K562 (cell line): ENCODE results near the gene LTBR. TPM values are rescaled to one million over a fixed set of nuclear protein-coding genes. Genes with fewer than 3 reads are reported as not detected.

ENCODE experiments used
- ASH1L ChIP-seq: fragments of 450-650 bp; IDR thresholded peaks from 2 replicates; pipeline ENCODE4 v1.6.1; 2018; ENCODE audit warnings: borderline replicate concordance, mild to moderate bottlenecking, low read depth; ENCODE audit not compliant: partially characterized antibody
- C11orf30 ChIP-seq: fragments of 450-650 bp; IDR thresholded peaks from 2 replicates; pipeline ENCODE4 v1.6.1; 2016; ENCODE audit warnings: low read depth, mild to moderate bottlenecking
- CEBPG ChIP-seq, 3 experiments: fragments of 200-800 bp in 1 of 3; sonication (Bioruptor generic) in 1 of 3; sonication (generic) in 1 of 3; formaldehyde crosslinking in 1 of 3; IDR thresholded peaks in 2 of 3; conservative IDR thresholded peaks in 1 of 3; 2 replicates each; pipeline versions ENCODE4 v1.6.1 to v1.8.0; 2016 to 2022; ENCODE audit warnings: missing compliant biosample characterization in 2 of 3, missing genetic modification characterization in 2 of 3, mild to moderate bottlenecking in 1 of 3, missing genetic modification reagents in 1 of 3
- HDAC2 ChIP-seq: fragments of 450-650 bp; IDR thresholded peaks from 2 replicates; pipeline ENCODE4 v1.6.1; 2016; ENCODE audit warnings: mild to moderate bottlenecking
- MAFK ChIP-seq: IDR thresholded peaks from 2 replicates; pipeline ENCODE4 v1.6.1; 2011; ENCODE audit warnings: low read length, improper control_type of control experiment
- MYC ChIP-seq, 2 experiments: fragments of 250-450 bp in 1 of 2; sonication (Bioruptor Pico) in 1 of 2; IDR thresholded peaks; 2 replicates each; pipeline versions ENCODE4 v1.5.1 to v1.6.1; 2012 to 2021; ENCODE audit warnings: low read depth in 2 of 2, borderline replicate concordance in 1 of 2, improper control_type of control experiment in 1 of 2, low read length in 1 of 2, mild to moderate bottlenecking in 1 of 2, moderate library complexity in 1 of 2
- NCOR1 ChIP-seq: fragments of 450-650 bp; IDR thresholded peaks from 2 replicates; pipeline ENCODE4 v1.6.1; 2016; ENCODE audit warnings: mild to moderate bottlenecking, moderate library complexity
- NRF1 ChIP-seq, 2 experiments: fragments of 450-650 bp; IDR thresholded peaks in 1 of 2; conservative IDR thresholded peaks in 1 of 2; 2 replicates each; pipeline ENCODE4 v1.6.1; 2014; ENCODE audit warnings: mild to moderate bottlenecking in 2 of 2
- RNF2 ChIP-seq: sonication (generic); IDR thresholded peaks from 2 replicates; pipeline ENCODE4 v1.6.1; 2016
- SIRT6 ChIP-seq: IDR thresholded peaks from one replicate; pipeline ENCODE4 v1.6.1; 2012; ENCODE audit warnings: low read depth, mild to moderate bottlenecking, control low read depth, inconsistent platforms, low read length, moderate library complexity
- SIX5 ChIP-seq, 2 experiments: IDR thresholded peaks; 2 replicates each; pipeline ENCODE4 v1.6.1; 2011; ENCODE audit warnings: low read length in 2 of 2, borderline replicate concordance in 1 of 2, low read depth in 1 of 2, mild to moderate bottlenecking in 1 of 2, moderate library complexity in 1 of 2; ENCODE audit not compliant: insufficient read depth in 1 of 2
- SP2 ChIP-seq: IDR thresholded peaks from 2 replicates; pipeline ENCODE4 v1.6.1; 2011; ENCODE audit warnings: mild to moderate bottlenecking, low read depth, low read length, moderate library complexity; ENCODE audit not compliant: poor library complexity, severe bottlenecking; ENCODE audit errors: extremely low read depth
- U2AF2 ChIP-seq: fragments of 200-400 bp; formaldehyde crosslinking; optimal IDR thresholded peaks from 2 replicates; pipeline ENCODE3; 2017; ENCODE audit warnings: low read depth, mild to moderate bottlenecking, low read length
- ZBTB1 ChIP-seq: sonication (generic); formaldehyde crosslinking; IDR thresholded peaks from 2 replicates; pipeline ENCODE4 v1.8.1; 2023; ENCODE audit warnings: missing genetic modification reagents, low read depth, mild to moderate bottlenecking, borderline replicate concordance
- ZNF507 ChIP-seq: conservative IDR thresholded peaks from 2 replicates; pipeline ENCODE4 v1.6.1; 2017; ENCODE audit warnings: missing genetic modification characterization, missing compliant biosample characterization
- ZNF830 ChIP-seq: fragments of 250-450 bp; sonication (Bioruptor Pico); IDR thresholded peaks from 2 replicates; pipeline ENCODE4 v1.5.0; 2021; ENCODE audit warnings: mild to moderate bottlenecking
- polyA plus RNA-seq, 8 experiments: library from polyadenylated mRNA; depleted of rRNA in 4 of 8; stranded (reverse) in 5 of 8; unstranded in 3 of 8; fragments of >200 nt; fragmentation: Nextera tagmentation in 2 of 8; fragmentation: Illumina TruSeq in 1 of 8; extraction: Ambion mirVana in 2 of 8; extraction: Trizol in 1 of 8; gene quantifications; 2 replicates each; pipeline versions ENCODE4 v1.2.1 to v1.2.3, GENCODE V29; 2011 to 2014; ENCODE audit warnings: inconsistent platforms in 1 of 8, missing spikeins in 1 of 8
- total RNA-seq, 7 experiments: library from RNA; depleted of rRNA in 6 of 7; stranded (reverse); fragments of >200 nt in 6 of 7; fragmentation: Illumina TruSeq in 2 of 7; extraction: Trizol in 2 of 7; gene quantifications; 2 replicates each; pipeline versions ENCODE4 v1.2.1 to v1.2.3, GENCODE V29; 2011 to 2021; ENCODE audit warnings: low replicate concordance in 1 of 7
- TF ChIP-seq, protein P1 (sequence below): sonication (generic); formaldehyde crosslinking; IDR thresholded peaks from 2 replicates; pipeline ENCODE4 v1.8.1; 2023; ENCODE audit warnings: mild to moderate bottlenecking, missing genetic modification reagents
- TF ChIP-seq, protein P2 (sequence below): fragments of 450-650 bp; IDR thresholded peaks from 2 replicates; pipeline ENCODE4 v1.6.1; 2016; ENCODE audit warnings: missing biosample characterization, missing genetic modification characterization
- TF ChIP-seq, protein P3 (sequence below), 2 experiments: fragments of 200-800 bp in 1 of 2; sonication (Bioruptor generic) in 1 of 2; sonication (generic) in 1 of 2; formaldehyde crosslinking in 1 of 2; IDR thresholded peaks in 1 of 2; conservative IDR thresholded peaks in 1 of 2; 2 replicates each; pipeline versions ENCODE4 v1.5.0 to v1.6.1; 2016 to 2020; ENCODE audit warnings: missing compliant biosample characterization in 1 of 2, missing genetic modification characterization in 1 of 2, missing genetic modification reagents in 1 of 2
- TF ChIP-seq, protein P4 (sequence below): conservative IDR thresholded peaks from 2 replicates; pipeline ENCODE4 v1.6.1; 2011; ENCODE audit warnings: low read depth, mild to moderate bottlenecking, low read length; ENCODE audit not compliant: control insufficient read depth

Gene LTBR
- total and polyA plus RNA-seq, 9 of the 15 experiments (the other 6 are each of a cell fraction or from before 2014, with no cell fraction given), result 0.96 to 69.0 (median 35.3) TPM

DNA sequence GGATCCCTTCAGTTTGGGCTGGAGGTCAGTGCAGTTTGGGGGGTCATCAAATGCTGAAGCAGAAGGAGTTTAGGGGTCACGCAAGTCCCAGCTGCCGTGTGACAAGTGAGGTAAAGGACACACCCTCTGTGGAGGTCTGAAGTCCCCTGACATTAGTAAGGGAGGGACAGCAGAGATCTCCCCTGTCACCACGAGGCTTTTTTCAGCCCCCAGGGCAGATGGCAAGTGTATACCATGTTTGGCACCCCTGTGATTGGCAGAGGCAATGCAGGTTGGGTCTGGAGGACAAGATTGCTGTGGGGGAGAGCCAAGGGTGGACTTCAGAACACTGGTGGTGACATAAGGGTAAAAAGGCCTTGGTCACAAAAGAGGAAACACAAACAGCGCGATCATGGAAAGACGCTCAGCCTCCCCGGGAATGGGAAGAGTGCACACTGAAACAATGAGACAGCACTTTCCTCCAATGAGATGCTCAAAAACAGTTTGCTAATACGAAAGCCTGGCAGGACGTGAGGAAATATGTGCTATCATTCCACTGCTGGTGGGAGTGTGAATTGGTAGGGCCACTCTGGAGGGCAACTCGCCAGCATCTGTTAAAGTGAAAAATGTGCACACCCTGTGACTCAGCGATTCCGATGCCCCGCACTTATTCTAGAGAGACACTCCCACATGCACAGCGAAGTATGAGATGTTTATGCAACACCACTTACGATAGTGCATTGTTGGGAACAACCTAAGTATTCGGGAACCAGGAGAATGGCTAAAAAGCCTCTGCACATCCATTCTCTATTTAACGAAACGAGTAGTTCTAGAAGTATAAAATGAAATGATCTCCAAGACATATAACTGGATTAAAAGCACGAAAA is 46.4 kb downstream of the LTBR start (continued):
- TF ChIP-seq, protein P1, sequence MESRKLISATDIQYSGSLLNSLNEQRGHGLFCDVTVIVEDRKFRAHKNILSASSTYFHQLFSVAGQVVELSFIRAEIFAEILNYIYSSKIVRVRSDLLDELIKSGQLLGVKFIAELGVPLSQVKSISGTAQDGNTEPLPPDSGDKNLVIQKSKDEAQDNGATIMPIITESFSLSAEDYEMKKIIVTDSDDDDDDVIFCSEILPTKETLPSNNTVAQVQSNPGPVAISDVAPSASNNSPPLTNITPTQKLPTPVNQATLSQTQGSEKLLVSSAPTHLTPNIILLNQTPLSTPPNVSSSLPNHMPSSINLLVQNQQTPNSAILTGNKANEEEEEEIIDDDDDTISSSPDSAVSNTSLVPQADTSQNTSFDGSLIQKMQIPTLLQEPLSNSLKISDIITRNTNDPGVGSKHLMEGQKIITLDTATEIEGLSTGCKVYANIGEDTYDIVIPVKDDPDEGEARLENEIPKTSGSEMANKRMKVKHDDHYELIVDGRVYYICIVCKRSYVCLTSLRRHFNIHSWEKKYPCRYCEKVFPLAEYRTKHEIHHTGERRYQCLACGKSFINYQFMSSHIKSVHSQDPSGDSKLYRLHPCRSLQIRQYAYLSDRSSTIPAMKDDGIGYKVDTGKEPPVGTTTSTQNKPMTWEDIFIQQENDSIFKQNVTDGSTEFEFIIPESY, result no peak
- TF ChIP-seq HDAC2 (peak; percentile 93), ZBTB1 (no peak), MAFK (peak; percentile 89), ZNF830 (CRISPR knock-in tag) (no peak), NRF1 (conservative IDR thresholded peaks at IDR 0.05 in 1 of 2, IDR thresholded peaks at IDR 0.05 in 1 of 2) (peak in 1 of 2 experiments; percentile 25; a peak in 1 of 4 replicates), SIRT6 (no peak), C11orf30 (peak; percentile 97), NCOR1 (peak; percentile 31; the same call in 1 of the 2 replicates), CEBPG (CRISPR knock-in tag; IDR thresholded peaks at IDR 0.05) (no peak), CEBPG (tag; conservative IDR thresholded peaks at IDR 0.05 in 1 of 2, IDR thresholded peaks at IDR 0.05 in 1 of 2) (peak; percentile 51 to 53; a peak in 3 of 4 replicates), MYC (IDR thresholded peaks at IDR 0.05; ENCODE audit: low read depth, low read length) (peak; percentile 52; the same call in 1 of the 2 replicates), MYC (CRISPR knock-in tag; IDR thresholded peaks at IDR 0.05; ENCODE audit: borderline replicate concordance, low read depth) (no peak), U2AF2 (no peak), RNF2 (no peak), ZNF507 (tag) (no peak), SP2 (no peak), ASH1L (no peak), SIX5 (IDR thresholded peaks at IDR 0.05; ENCODE audit: borderline replicate concordance in 1 of 2, insufficient read depth in 1 of 2, low read depth in 1 of 2, low read length in 2 of 2) (no peak)
- TF ChIP-seq, protein P2, sequence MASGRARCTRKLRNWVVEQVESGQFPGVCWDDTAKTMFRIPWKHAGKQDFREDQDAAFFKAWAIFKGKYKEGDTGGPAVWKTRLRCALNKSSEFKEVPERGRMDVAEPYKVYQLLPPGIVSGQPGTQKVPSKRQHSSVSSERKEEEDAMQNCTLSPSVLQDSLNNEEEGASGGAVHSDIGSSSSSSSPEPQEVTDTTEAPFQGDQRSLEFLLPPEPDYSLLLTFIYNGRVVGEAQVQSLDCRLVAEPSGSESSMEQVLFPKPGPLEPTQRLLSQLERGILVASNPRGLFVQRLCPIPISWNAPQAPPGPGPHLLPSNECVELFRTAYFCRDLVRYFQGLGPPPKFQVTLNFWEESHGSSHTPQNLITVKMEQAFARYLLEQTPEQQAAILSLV (tag), result no peak
- TF ChIP-seq, protein P3, sequence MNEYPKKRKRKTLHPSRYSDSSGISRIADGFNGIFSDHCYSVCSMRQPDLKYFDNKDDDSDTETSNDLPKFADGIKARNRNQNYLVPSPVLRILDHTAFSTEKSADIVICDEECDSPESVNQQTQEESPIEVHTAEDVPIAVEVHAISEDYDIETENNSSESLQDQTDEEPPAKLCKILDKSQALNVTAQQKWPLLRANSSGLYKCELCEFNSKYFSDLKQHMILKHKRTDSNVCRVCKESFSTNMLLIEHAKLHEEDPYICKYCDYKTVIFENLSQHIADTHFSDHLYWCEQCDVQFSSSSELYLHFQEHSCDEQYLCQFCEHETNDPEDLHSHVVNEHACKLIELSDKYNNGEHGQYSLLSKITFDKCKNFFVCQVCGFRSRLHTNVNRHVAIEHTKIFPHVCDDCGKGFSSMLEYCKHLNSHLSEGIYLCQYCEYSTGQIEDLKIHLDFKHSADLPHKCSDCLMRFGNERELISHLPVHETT (CRISPR knock-in tag; conservative IDR thresholded peaks at IDR 0.05 in 1 of 2, IDR thresholded peaks at IDR 0.05 in 1 of 2), result no peak
- TF ChIP-seq, protein P4, sequence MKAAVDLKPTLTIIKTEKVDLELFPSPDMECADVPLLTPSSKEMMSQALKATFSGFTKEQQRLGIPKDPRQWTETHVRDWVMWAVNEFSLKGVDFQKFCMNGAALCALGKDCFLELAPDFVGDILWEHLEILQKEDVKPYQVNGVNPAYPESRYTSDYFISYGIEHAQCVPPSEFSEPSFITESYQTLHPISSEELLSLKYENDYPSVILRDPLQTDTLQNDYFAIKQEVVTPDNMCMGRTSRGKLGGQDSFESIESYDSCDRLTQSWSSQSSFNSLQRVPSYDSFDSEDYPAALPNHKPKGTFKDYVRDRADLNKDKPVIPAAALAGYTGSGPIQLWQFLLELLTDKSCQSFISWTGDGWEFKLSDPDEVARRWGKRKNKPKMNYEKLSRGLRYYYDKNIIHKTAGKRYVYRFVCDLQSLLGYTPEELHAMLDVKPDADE, result no peak
